H1 (cell line): ENCODE results near the gene CHST2. TPM values are rescaled to one million over a fixed set of nuclear protein-coding genes. Genes with fewer than 3 reads are reported as not detected.

Experiments used
- BRCA1 ChIP-seq: IDR thresholded peaks from 2 replicates; pipeline ENCODE4 v1.6.1; 2012; ENCODE audit warnings: low read depth, low read length, improper control_type of control experiment
- CBX5 ChIP-seq: fragments of 300-800, 300-1000 bp; sonication (generic); IDR thresholded peaks from 2 replicates; pipeline ENCODE4 v1.7.1; 2016; ENCODE audit warnings: antibody characterized with exemption, low read length, low read depth
- CBX8 ChIP-seq: fragments of 300-800, 300-1000 bp; sonication (generic); IDR thresholded peaks from 2 replicates; pipeline ENCODE4 v1.7.1; 2016; ENCODE audit warnings: low read depth, low read length, borderline replicate concordance
- CHD7 ChIP-seq: fragments of 300-600 bp; sonication (generic); IDR thresholded peaks from 2 replicates; pipeline ENCODE4 v1.7.1; 2012; ENCODE audit warnings: low read length, moderate library complexity, mild to moderate bottlenecking, inconsistent platforms; ENCODE audit not compliant: insufficient replicate concordance
- KDM5A ChIP-seq: fragments of 200-600 bp; IDR thresholded peaks from 2 replicates; pipeline ENCODE4 v1.7.1; 2012; ENCODE audit warnings: mild to moderate bottlenecking, low read length, inconsistent platforms, mixed read lengths
- PHF8 ChIP-seq: fragments of 200-600 bp; sonication (generic); conservative IDR thresholded peaks from 2 replicates; pipeline ENCODE4 v1.7.1; 2012; ENCODE audit warnings: low read depth, mild to moderate bottlenecking, inconsistent platforms, low read length, moderate library complexity
- POLR2A ChIP-seq, 2 experiments: IDR thresholded peaks; 1 replicate in 1 of 2; 2 replicates in 1 of 2; pipeline ENCODE4 v1.6.1; 2011; ENCODE audit warnings: low read depth in 2 of 2, low read length in 2 of 2, mild to moderate bottlenecking in 2 of 2; ENCODE audit errors: control extremely low read depth in 1 of 2
- SP1 ChIP-seq: IDR thresholded peaks from 2 replicates; pipeline ENCODE4 v1.6.1; 2011; ENCODE audit warnings: low read depth, low read length
- SRF ChIP-seq: IDR thresholded peaks from 2 replicates; pipeline ENCODE4 v1.6.1; 2011; ENCODE audit warnings: mild to moderate bottlenecking, low read depth, low read length, moderate library complexity
- polyA plus RNA-seq, 7 experiments: library from polyadenylated mRNA; depleted of rRNA in 3 of 7; stranded (reverse) in 5 of 7; unstranded in 2 of 7; fragments of >200 nt in 5 of 7; fragments of 200-250 nt in 2 of 7; gene quantifications; 1 replicate in 5 of 7; 2 replicates in 1 of 7; 4 replicates in 1 of 7; pipeline versions ENCODE4 v1.2.1 to v1.2.3, GENCODE V29; 2011 to 2013; ENCODE audit warnings: missing spikeins in 2 of 7, mixed read lengths in 2 of 7
- total RNA-seq: library from RNA; stranded (reverse); fragmentation: NEBNext Ultra II Directional; extraction: Animal tissue kit (Norgen Biotek cat#: 25700); gene quantifications from 2 replicates; pipeline ENCODE4 v1.2.1, GENCODE V29; 2021

The CHST2 gene
- total and polyA plus RNA-seq, 2 of the 8 experiments (the other 6 are each of a cell fraction or from before 2014, with no cell fraction given) = 3.2 to 15.1 TPM

GRCh38 chr3:143155756-143156155, 36.2 kb downstream of the CHST2 start (continued):
- no peak for TF ChIP-seq CHD7
- TF ChIP-seq BRCA1 = no peak
- TF ChIP-seq SRF = no peak
- TF ChIP-seq PHF8 = no peak
- TF ChIP-seq POLR2A (IDR thresholded peaks at IDR 0.05; ENCODE audit: control extremely low read depth in 1 of 2, low read depth in 2 of 2, low read length in 2 of 2) = no peak
- no peak for TF ChIP-seq SP1
- TF ChIP-seq CBX8 = no peak
- TF ChIP-seq KDM5A = no peak
- no peak for TF ChIP-seq CBX5
